ENCODE data around the gene OBP2B.
"Not testable (repeated sequence)": the region's sequence is repeated elsewhere in the genome, so short reads cannot be mapped to it uniquely, and the experiment has no call there.

The OBP2B gene

GRCh38 chr9:133208880-133209300 lies at the start of gene OBP2B:
Gene OBP2B, minus strand, starts transcription at chr9:133209250. Its CDS starts 51 bp downstream, at chr9:133209199.
- DNase-seq, result not testable (repeated sequence)

DNA sequence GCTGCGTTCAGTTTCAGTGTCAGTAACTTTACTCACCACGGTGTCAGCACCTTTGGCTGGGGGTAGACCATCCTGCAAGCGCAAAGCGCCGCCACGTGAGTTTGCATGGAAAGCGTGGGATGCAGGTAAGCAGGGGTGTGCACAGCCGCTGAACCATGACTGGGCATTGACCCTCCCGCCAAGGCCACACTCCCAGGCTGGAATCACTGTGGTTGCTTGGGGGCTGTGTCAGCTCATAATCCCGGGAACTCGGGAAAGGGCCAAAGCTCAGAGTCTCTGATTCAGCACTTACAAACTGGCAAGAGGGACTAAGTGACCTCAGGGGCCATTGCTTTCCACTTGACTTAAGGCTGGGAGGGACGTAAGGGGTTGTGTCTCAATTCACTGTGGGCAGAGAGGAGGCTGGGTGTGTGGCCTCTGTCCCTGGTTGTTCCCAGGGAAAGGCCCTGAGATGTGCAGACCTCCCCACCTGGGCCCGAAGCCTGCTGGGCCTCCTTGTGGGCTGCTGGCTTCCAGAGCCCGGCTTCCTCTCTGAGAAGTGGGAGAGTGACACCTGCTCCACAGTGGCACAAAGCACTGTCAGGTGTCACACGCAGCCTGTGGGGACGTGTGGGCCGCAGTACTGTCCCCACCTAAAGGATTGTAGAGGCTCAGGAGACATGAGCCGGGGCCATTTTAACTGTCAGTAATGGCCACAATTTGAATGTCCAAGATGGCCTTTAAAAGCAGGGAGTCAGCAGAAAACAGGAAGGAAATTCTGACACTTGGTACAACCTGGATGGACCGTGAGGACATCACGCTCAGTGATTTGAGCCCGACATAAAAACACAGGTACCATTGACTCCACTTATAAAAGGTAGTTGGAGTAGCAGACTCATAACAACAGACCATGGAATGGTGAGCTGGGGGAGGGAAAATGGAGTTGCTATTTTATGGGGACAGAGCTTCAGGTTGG lies 49.3 kb upstream of the OBP2B start:
- DNase-seq, result no peak

GRCh38 chr9:133257465-133257956 lies 48.5 kb upstream of the OBP2B start:
- DNase-seq, result peak in 1 of 3 donors; percentile 25

GRCh38 chr9:133256686-133257091 lies 47.6 kb upstream of the OBP2B start:
- no peak for DNase-seq

- DNase-seq, result no peak
Observed at GRCh38 chr9:133256136-133256461, 47.0 kb upstream of the OBP2B start.

DNA sequence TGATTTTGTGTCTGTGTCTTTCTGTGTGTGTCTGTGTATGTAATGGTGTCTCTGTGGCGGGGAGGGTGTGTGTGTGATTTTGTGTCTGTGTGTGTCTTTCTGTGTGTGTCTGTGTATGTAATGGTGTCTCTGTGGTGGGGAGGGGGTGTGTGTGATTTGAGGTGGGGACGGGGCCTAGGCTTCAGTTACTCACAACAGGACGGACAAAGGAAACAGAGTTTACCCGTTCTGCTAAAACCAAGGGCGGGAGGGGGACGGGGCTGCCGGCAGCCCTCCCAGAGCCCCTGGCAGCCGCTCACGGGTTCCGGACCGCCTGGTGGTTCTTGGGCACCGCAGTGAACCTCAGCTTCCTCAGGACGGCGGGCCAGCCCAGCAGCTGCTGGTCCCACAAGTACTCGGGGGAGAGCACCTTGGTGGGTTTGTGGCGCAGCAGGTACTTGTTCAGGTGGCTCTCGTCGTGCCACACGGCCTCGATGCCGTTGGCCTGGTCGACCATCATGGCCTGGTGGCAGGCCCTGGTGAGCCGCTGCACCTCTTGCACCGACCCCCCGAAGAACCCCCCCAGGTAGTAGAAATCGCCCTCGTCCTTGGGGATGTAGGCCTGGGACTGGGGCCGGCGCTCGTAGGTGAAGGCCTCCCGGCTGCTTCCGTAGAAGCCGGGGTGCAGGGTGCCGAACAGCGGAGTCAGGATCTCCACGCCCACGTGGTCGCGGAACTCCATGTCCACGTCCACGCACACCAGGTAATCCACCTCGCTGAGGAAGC lies 46.5 kb upstream of the OBP2B start:
- no peak for DNase-seq

GRCh38 chr9:133254471-133254870 lies 45.4 kb upstream of the OBP2B start:
- no peak for DNase-seq

DNA sequence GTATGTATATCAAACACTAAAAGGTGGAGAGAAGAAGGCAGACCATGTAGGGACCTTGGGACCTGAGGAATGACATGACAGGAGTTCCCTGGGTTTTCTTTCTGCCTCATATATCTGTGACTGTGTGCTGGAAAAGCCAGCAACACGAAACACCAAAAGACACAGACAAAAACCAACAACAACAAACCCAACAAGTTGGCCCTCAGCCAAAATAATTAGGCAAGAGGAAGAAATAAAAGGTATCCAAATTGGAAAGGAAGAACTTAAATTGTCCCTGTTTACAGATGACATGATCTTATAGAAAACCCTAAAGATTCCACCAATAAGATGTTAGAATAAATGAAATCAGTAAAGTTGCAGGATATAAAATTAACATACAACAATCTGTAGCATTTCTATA lies 44.2 kb upstream of the OBP2B start:
- DNase-seq, result no peak

GRCh38 chr9:133252301-133253020 lies 43.4 kb upstream of the OBP2B start:
- no peak for DNase-seq

GRCh38 chr9:133251773-133252172 lies 42.7 kb upstream of the OBP2B start:
- no peak for DNase-seq

- DNase-seq, result not testable (repeated sequence)
Observed at GRCh38 chr9:133251221-133251620, 42.2 kb upstream of the OBP2B start.

DNA sequence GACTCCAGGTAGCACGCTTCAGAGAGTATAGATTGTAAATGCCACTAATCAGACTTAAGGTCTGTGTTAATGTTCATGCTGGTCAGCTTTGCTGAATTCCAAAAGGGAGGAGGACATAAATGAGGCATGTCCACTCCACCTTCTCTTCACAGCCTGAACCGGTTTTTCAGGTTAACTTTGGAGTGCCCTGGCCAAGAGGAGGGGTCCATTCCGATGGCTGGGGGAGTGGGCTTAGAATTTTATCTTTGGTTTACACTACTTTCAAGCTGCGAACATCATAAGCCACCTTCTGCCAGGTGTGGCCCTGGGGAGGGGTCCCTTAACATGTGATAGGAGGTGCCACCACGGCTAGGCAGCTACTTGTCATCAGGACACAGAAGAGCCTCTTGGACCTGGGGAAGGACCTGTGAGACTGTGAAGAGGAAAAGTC lies 41.7 kb upstream of the OBP2B start:
- DNase-seq, result no peak

- no peak for DNase-seq
Observed at GRCh38 chr9:133249337-133249736, 40.3 kb upstream of the OBP2B start.

DNA sequence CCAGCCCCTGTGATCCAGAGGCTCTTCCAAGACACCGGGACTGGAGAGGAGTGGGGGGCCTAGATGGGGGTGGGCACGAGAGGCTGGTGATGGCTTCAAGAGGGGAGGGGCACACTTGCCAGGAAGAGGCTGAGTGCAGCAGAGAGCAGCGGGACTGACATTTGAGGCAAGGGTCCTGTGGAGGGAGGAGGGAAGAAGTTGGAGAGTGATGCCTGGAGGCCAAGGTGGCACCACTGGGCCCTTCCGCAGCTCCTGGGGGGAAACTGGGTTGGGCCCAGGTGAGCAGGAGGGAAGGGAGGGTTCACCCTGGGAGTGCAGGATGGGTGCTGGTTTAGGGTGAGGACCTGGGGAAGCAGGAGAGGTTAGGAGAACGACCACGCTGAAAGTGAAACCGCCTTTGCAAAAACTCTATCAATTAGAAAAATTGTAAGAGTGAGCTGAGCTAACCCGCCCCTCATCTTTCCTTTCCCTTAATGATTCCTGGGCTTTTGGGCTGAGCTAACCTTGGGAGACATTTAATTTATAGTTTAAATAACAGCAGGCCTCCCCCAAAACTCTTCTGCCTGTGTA lies 39.8 kb upstream of the OBP2B start:
- no peak for DNase-seq

DNA sequence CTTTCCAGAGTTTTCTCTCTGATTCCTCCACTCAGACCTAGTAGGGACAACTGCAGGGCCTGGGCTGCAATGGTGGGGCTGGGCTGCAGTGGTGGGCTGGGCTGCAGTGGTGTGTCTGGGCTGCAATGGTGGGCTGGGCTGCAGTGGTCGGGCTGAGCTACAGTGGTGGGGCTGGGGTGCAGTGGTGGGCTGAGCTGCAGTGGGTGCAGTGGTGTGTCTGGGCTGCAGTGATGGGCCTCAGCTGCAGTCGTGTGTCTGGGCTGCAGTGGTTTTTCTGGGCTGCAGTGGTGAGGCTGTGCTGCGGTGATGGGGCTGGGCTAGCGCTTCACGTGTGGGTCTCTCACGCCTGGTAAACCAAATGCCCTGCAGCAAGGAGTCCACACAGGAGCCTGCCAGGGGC lies 38.6 kb upstream of the OBP2B start:
- no peak for DNase-seq

DNA sequence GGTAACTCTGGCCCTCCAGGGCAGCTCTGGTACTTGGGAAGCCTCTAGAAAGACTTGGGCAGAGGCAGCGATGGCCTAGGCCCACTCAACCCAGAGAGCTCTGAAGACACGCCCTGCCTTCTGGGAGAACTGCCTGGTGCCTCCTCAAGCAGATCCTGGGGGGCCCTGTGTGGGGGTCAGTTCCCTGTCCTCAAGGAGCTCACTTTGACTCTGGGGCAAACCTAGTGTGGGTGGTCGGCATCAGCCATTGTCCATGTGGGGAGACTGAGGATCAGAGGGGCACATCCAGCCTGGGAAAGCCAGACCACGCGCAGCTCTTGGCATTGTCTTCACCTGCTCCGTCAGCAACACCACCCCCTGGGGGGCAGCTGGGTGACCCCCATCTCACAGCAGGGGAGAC lies 37.9 kb upstream of the OBP2B start:
- DNase-seq, result no peak

DNA sequence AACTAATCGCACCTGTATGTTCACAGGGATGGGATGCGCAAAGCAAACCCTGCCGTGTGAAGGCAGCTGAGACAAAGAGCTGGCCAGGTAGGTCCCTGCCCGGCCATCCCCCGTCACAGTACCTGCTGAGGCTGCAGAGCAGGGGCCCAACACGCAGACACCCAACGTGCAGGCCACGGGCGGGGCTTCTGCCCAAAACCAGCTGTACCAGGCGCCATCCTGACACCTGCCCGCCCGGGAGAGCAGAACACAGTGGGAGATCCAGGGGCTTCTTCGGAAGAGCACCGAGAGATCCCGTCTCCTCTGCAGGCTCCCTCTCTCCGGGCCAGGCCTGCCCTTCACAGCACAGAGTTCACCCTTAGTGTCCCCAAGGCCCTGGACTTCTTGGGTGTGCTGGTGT lies 37.5 kb upstream of the OBP2B start:
- no peak for DNase-seq

GRCh38 chr9:133242991-133243390 lies 33.9 kb upstream of the OBP2B start:
- DNase-seq, result no peak

- no peak for DNase-seq
Observed at GRCh38 chr9:133242241-133242640, 33.2 kb upstream of the OBP2B start.

- DNase-seq, result peak in 1 of 3 donors; percentile 3
Observed at GRCh38 chr9:133239533-133240090, 30.6 kb upstream of the OBP2B start.

DNA sequence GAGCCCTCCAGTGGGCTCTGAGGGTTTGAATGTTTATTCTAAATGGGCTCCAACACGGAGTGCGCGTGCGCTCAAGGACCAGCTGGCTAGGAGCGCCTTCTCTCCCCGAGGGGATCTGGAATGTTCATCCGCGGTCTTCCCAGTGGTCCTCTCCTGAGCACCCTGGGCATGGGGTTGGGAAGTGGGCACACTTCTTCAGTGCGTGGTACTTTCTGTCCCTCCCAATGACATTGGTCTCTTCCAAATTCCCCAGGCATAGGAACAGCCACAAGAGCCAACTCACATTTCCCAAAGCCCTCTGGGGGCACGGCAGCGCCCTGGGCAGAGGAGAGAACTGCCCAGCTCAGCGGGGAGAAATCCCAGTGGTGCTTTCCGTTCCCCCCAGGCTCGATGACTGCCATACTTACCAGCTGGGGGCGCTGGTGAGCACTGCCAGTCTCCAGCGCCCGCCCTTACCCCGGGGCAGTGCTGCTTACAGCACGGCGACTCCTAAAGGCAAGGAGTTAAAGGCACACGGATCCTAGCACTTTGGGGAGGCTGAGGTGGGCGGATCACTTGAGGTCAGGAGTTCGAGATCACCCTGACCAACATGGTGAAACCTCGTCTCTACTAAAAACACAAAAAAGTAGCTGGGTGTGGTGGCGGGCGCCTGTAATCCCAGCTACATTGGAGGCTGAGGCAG lies 29.9 kb upstream of the OBP2B start:
- peak; percentile 90 to 94 (median 93) for DNase-seq

Measured in suppressor macrophage treated with lipopolysaccharide for 1 hour (primary cell).